MM.1S (cell line): ENCODE data around the gene CHI3L1.

Experiments used
- DNase-seq: peaks from one replicate; pipeline ENCODE4 v3.0.0-alpha.2; 2015
- H2AFZ ChIP-seq: fragments of 300-600 bp; sonication (generic); 2 replicates; pipeline ENCODE4 v1.6.0; 2016; ENCODE audit warnings: antibody characterized with exemption, low read length
- H3F3A ChIP-seq: fragments of 300-600 bp; sonication (generic); 2 replicates; pipeline ENCODE4 v1.6.1; 2016; ENCODE audit warnings: mild to moderate bottlenecking, antibody characterized with exemption, low read length, moderate library complexity, mixed read lengths; ENCODE audit not compliant: insufficient read depth
- H3K27ac ChIP-seq: fragments of 300-600 bp; sonication (generic); 2 replicates; pipeline ENCODE4 v1.5.1; 2016; ENCODE audit warnings: mild to moderate bottlenecking, low read length
- H3K27me3 ChIP-seq: fragments of 300-600 bp; sonication (generic); replicated peaks from 2 replicates; pipeline ENCODE4 v1.6.0; 2016; ENCODE audit warnings: low read length; ENCODE audit not compliant: insufficient read depth
- H3K36me3 ChIP-seq: fragments of 300-600 bp; sonication (generic); replicated peaks from 2 replicates; pipeline ENCODE4 v1.6.1; 2016; ENCODE audit warnings: mild to moderate bottlenecking, low read length, mixed read lengths; ENCODE audit not compliant: insufficient read depth
- H3K4me1 ChIP-seq: fragments of 300-600 bp; sonication (generic); 2 replicates; pipeline ENCODE4 v1.6.1; 2016; ENCODE audit warnings: low read length, mixed read lengths
- H3K4me2 ChIP-seq: fragments of 300-600 bp; sonication (generic); 2 replicates; pipeline ENCODE4 v1.6.0; 2016; ENCODE audit warnings: low read depth, low read length
- H3K4me3 ChIP-seq: fragments of 300-600 bp; sonication (generic); 2 replicates; pipeline ENCODE4 v1.5.1; 2016; ENCODE audit warnings: low read length, mixed read lengths
- H3K79me2 ChIP-seq: fragments of 300-600 bp; sonication (generic); 2 replicates; pipeline ENCODE4 v1.6.1; 2016; ENCODE audit warnings: mixed run types, low read length, mixed read lengths
- H3K9ac ChIP-seq: fragments of 300-600 bp; sonication (generic); 2 replicates; pipeline ENCODE4 v1.6.1; 2016; ENCODE audit warnings: low read length, mixed read lengths
- H3K9me2 ChIP-seq: fragments of 300-600 bp; sonication (generic); replicated peaks from 2 replicates; pipeline ENCODE4 v1.6.1; 2016; ENCODE audit warnings: mild to moderate bottlenecking, low read length, mixed read lengths; ENCODE audit not compliant: insufficient read depth
- H3K9me3 ChIP-seq: fragments of 300-600 bp; sonication (generic); replicated peaks from 2 replicates; pipeline ENCODE4 v1.6.1; 2016; ENCODE audit warnings: mild to moderate bottlenecking, low read length, mixed read lengths; ENCODE audit not compliant: insufficient read depth
- H4K20me1 ChIP-seq: fragments of 300-600 bp; sonication (generic); 2 replicates; pipeline ENCODE4 v1.6.1; 2016; ENCODE audit warnings: mild to moderate bottlenecking, low read length, moderate library complexity, mixed read lengths; ENCODE audit not compliant: insufficient read depth
- CTCF ChIP-seq: fragments of 300-600 bp; sonication (generic); IDR thresholded peaks from 2 replicates; pipeline ENCODE4 v1.5.1; 2016; ENCODE audit warnings: antibody characterized with exemption, low read length, mixed read lengths
- EZH2 ChIP-seq: fragments of 300-600 bp; sonication (generic); optimal IDR thresholded peaks from 2 replicates; pipeline ENCODE3; 2017; ENCODE audit warnings: low read depth, mild to moderate bottlenecking, antibody characterized with exemption, low read length, mixed read lengths
- EZH2phosphoT487 ChIP-seq: fragments of 300-600 bp; sonication (generic); IDR thresholded peaks from 2 replicates; pipeline ENCODE4 v1.6.1; 2018; ENCODE audit warnings: antibody characterized with exemption, low read length

The CHI3L1 gene

GRCh38 chr1:203148127-203148526 lies 38.4 kb downstream of the CHI3L1 start:
- Histone ChIP-seq H3K36me3 (no peaks in the 10 kb centered on the region), H3K27me3 (no peaks in the 10 kb centered on the region), H3K4me1 (no peaks in the 10 kb centered on the region), H3K4me3 (no peak overlapping the region), H3K9ac (no peak overlapping the region), H3K79me2 (no peaks in the 10 kb centered on the region), H3K4me2 (no peak overlapping the region), H4K20me1 (no peaks in the 10 kb centered on the region), H3K27ac (no peak overlapping the region), H2AFZ (no peak overlapping the region), H3F3A (no peaks in the 10 kb centered on the region), H3K9me3 (no peaks in the 10 kb centered on the region), H3K9me2 (no peaks in the 10 kb centered on the region)
- peak; percentile 14 for DNase-seq
- TF ChIP-seq EZH2phosphoT487, result no peak
- TF ChIP-seq CTCF, result peak; percentile 53

GRCh38 chr1:203147376-203147775 lies 39.1 kb downstream of the CHI3L1 start:
- Histone ChIP-seq H3K79me2 (no peaks in the 10 kb centered on the region), H4K20me1 (no peaks in the 10 kb centered on the region), H3K9ac (no peak overlapping the region), H3K9me3 (no peaks in the 10 kb centered on the region), H3K27ac (no peak overlapping the region), H3K4me2 (no peak overlapping the region), H3K4me1 (no peaks in the 10 kb centered on the region), H2AFZ (no peak overlapping the region), H3K36me3 (no peaks in the 10 kb centered on the region), H3K4me3 (no peak overlapping the region), H3K9me2 (no peaks in the 10 kb centered on the region), H3K27me3 (no peaks in the 10 kb centered on the region), H3F3A (no peaks in the 10 kb centered on the region)
- TF ChIP-seq EZH2phosphoT487 (no peak), EZH2 (no peak), CTCF (no peak)
- DNase-seq, result no peak

GRCh38 chr1:203146537-203146936 lies 40.0 kb downstream of the CHI3L1 start:
- H3K4me2 ChIP-seq, result no peak overlapping the region

More at GRCh38 chr1:203146537-203146936, 40.0 kb downstream of the CHI3L1 start:
- Histone ChIP-seq H3K9me2 (no peaks in the 10 kb centered on the region), H3K4me1 (no peaks in the 10 kb centered on the region), H3K79me2 (no peaks in the 10 kb centered on the region), H3K27ac (no peak overlapping the region), H3K27me3 (no peaks in the 10 kb centered on the region), H3K9ac (no peak overlapping the region), H3K9me3 (no peaks in the 10 kb centered on the region), H4K20me1 (no peaks in the 10 kb centered on the region), H3K4me3 (no peak overlapping the region), H2AFZ (no peak overlapping the region), H3F3A (no peaks in the 10 kb centered on the region), H3K36me3 (no peaks in the 10 kb centered on the region)
- no peak for DNase-seq
- TF ChIP-seq EZH2phosphoT487 (no peak), EZH2 (no peak), CTCF (no peak)
